Activated T-cell treated with anti-CD3 and anti-CD28 coated beads for 24 hours (primary cell): ENCODE results near the gene IRF2BP1.
A peak's percentile ranks its signal among the peaks of the same experiment; 100 is the strongest.

Source experiments
- DNase-seq: peaks from one replicate; pipeline ENCODE4 v3.0.0-alpha.2; 2020; ENCODE audit warnings: low read depth

IRF2BP1 gene

GRCh38 chr19:45885556-45886426 lies at the start of gene IRF2BP1:
Gene IRF2BP1, minus strand, starts transcription at chr19:45886141. Its CDS starts 367 bp downstream, at chr19:45885774.
- peak; percentile 80 for DNase-seq

- no peak for DNase-seq
Measured at GRCh38 chr19:45935267-45935666, 49.3 kb upstream of the IRF2BP1 start.

- no peak for DNase-seq
Measured at GRCh38 chr19:45934551-45935230, 48.8 kb upstream of the IRF2BP1 start.

- DNase-seq: no peak
Measured at GRCh38 chr19:45933759-45934158, 47.8 kb upstream of the IRF2BP1 start.

- no peak for DNase-seq
Measured at GRCh38 chr19:45931055-45931454, 45.1 kb upstream of the IRF2BP1 start.

GRCh38 chr19:45929247-45929646 lies 43.3 kb upstream of the IRF2BP1 start:
- no peak for DNase-seq

GRCh38 chr19:45927565-45928261 lies 41.8 kb upstream of the IRF2BP1 start:
- peak; percentile 75 for DNase-seq

- DNase-seq: no peak
Measured at GRCh38 chr19:45924891-45925447, 39.0 kb upstream of the IRF2BP1 start.

- DNase-seq: no peak
Measured at GRCh38 chr19:45922281-45922680, 36.3 kb upstream of the IRF2BP1 start.

GRCh38 chr19:45920458-45920857 lies 34.5 kb upstream of the IRF2BP1 start:
- no peak for DNase-seq

- no peak for DNase-seq
Measured at GRCh38 chr19:45919678-45920077, 33.7 kb upstream of the IRF2BP1 start.

GRCh38 chr19:45918721-45919120 lies 32.8 kb upstream of the IRF2BP1 start:
- no peak for DNase-seq

- no peak for DNase-seq
Measured at GRCh38 chr19:45917421-45918091, 31.6 kb upstream of the IRF2BP1 start.

GRCh38 chr19:45913874-45914830 lies 28.2 kb upstream of the IRF2BP1 start, which contains the start of gene NANOS2:
Gene NANOS2, minus strand, starts transcription at chr19:45914778. Its CDS starts 85 bp downstream, at chr19:45914693.
- DNase-seq: no peak

- no peak for DNase-seq
Measured at GRCh38 chr19:45911291-45911690, 25.4 kb upstream of the IRF2BP1 start.

GRCh38 chr19:45908956-45909355 lies 23.0 kb upstream of the IRF2BP1 start:
- no peak for DNase-seq

GRCh38 chr19:45906221-45906620 lies 20.3 kb upstream of the IRF2BP1 start:
- DNase-seq: no peak

- DNase-seq: no peak
Measured at GRCh38 chr19:45905011-45905410, 19.1 kb upstream of the IRF2BP1 start.

GRCh38 chr19:45902651-45903625 lies 17.0 kb upstream of the IRF2BP1 start:
- peak; percentile 100 for DNase-seq
